Mesodermal cell (in vitro differentiated cells): ENCODE measurements around the gene NUMA1. TPM values are rescaled to one million over a fixed set of nuclear protein-coding genes. Genes with fewer than 3 reads are reported as not detected.

Source experiments
- H3K27ac ChIP-seq: 2 replicates; pipeline ENCODE4 v1.7.0; 2013; ENCODE audit warnings: mild to moderate bottlenecking, low read depth, low read length, moderate library complexity; ENCODE audit not compliant: severe bottlenecking
- H3K36me3 ChIP-seq: 2 replicates; pipeline ENCODE4 v1.7.1; 2013; ENCODE audit warnings: mild to moderate bottlenecking, low read length, moderate library complexity; ENCODE audit not compliant: control insufficient read depth, insufficient read depth
- H3K4me1 ChIP-seq: one replicate; pipeline ENCODE4 v1.7.1; 2013; ENCODE audit warnings: mild to moderate bottlenecking, low read length; ENCODE audit not compliant: insufficient read depth, control insufficient read depth, poor library complexity, severe bottlenecking
- H3K4me3 ChIP-seq: 2 replicates; pipeline ENCODE4 v1.7.0; 2013; ENCODE audit warnings: low read length, control low read depth, mild to moderate bottlenecking; ENCODE audit not compliant: insufficient read depth, poor library complexity, severe bottlenecking; ENCODE audit errors: extremely low read depth
- H3K9me3 ChIP-seq: 2 replicates; pipeline ENCODE4 v1.7.1; 2013; ENCODE audit warnings: mild to moderate bottlenecking, low read length, moderate library complexity; ENCODE audit not compliant: control insufficient read depth
- WGBS, 2 experiments: methylation state at CpG; one replicate each; pipeline ENCODE4 v1.1.5; 2013; ENCODE audit warnings: missing lambda C conversion rate in 2 of 2; ENCODE audit not compliant: insufficient coverage in 2 of 2; 5-methylcytosine and 5-hydroxymethylcytosine counted together
- polyA plus RNA-seq, 2 experiments: library from polyadenylated mRNA; stranded (reverse); fragments of 50-300 nt; gene quantifications; one replicate each; pipeline ENCODE4 v1.2.3, GENCODE V29; 2013

The NUMA1 gene, protein sequence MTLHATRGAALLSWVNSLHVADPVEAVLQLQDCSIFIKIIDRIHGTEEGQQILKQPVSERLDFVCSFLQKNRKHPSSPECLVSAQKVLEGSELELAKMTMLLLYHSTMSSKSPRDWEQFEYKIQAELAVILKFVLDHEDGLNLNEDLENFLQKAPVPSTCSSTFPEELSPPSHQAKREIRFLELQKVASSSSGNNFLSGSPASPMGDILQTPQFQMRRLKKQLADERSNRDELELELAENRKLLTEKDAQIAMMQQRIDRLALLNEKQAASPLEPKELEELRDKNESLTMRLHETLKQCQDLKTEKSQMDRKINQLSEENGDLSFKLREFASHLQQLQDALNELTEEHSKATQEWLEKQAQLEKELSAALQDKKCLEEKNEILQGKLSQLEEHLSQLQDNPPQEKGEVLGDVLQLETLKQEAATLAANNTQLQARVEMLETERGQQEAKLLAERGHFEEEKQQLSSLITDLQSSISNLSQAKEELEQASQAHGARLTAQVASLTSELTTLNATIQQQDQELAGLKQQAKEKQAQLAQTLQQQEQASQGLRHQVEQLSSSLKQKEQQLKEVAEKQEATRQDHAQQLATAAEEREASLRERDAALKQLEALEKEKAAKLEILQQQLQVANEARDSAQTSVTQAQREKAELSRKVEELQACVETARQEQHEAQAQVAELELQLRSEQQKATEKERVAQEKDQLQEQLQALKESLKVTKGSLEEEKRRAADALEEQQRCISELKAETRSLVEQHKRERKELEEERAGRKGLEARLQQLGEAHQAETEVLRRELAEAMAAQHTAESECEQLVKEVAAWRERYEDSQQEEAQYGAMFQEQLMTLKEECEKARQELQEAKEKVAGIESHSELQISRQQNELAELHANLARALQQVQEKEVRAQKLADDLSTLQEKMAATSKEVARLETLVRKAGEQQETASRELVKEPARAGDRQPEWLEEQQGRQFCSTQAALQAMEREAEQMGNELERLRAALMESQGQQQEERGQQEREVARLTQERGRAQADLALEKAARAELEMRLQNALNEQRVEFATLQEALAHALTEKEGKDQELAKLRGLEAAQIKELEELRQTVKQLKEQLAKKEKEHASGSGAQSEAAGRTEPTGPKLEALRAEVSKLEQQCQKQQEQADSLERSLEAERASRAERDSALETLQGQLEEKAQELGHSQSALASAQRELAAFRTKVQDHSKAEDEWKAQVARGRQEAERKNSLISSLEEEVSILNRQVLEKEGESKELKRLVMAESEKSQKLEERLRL (N-terminal part only)
- polyA plus RNA-seq (2013, experiment 1 of 2), result 146 TPM
- 135 TPM for polyA plus RNA-seq (2013, experiment 2 of 2)

DNA sequence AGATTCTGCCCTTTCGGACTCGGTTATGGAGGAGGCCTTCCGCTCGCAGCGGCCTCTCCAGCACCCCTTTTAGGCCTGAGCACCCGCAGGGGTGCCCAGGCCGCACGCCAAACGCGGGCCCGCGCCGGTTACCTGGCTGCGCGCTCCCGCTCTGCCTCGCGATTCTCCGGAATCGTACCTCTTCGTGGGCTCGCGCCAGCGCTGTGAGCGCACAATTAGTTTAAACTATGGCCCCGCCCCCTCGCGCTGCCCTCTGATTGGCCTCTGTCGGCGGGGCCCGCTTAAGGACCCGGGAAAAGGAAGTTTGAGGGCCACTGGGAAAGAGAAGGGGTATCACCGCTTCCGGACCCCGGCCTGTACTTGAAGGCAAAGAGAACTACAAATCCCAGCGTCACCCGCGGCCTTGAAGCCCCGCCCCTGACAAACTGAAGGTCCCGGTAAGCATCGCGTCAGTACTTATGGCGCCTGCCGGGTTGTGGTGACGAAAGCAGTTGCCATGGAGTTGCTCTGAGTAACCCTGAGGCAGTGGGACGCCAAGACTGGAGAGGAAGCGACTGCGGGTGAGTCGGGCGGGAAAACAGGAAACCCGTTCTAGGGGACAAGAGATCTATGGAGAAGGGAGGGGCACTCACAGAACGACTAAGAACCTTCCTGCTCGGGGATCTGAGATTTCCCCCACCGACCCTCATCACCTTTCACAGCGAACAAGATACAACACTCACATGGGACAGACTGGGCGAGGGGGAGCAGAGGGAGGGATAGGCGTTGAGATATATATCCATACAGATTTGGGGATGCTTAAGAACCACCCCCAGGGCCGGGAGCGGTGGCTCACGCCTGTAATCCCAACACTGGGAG is at the start of gene NUMA1, which contains the start of gene LRRC51:
NUMA1 (minus strand) TSS at position 217 of the 858 bp plus-strand sequence. CDS start 44,599 bp downstream, outside the sequence.
LRRC51 (plus strand) TSS at position 525 of the 858 bp plus-strand sequence. CDS start 8,234 bp downstream, outside the sequence.
- Histone ChIP-seq H3K36me3 (no peaks in the 10 kb centered on the region), H3K4me1 (peaks cover 10% of the 10 kb centered on the region), H3K4me3 (peak within 1 kb of the TSS; percentile 79), H3K9me3 (no peaks in the 10 kb centered on the region), H3K27ac (peak within 1 kb of the TSS; percentile 94)
- WGBS, 2 experiments, result 3% methylated on average over 42 to 43 of the region's 60 CpGs

DNA sequence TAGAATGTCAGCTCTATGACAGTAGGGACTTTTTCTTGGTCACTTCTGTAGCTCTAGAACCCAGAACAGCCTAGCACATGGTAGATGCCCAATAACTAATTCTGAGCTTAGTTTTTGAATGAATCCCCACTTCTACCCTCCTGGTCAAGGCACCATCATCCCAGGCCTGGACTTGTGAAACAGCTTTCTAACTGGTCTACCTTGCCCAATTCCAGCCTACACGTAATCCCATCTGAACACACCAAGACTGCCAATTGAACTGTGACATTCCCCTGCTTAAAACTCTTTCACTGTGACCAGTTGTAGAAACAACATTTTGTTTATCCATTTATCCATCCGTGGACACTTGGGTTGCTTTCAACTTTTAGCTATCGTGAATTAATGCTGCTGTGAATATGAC is 49.0 kb upstream of the NUMA1 start:
- Histone ChIP-seq H3K27ac (no peak overlapping the region), H3K4me1 (no peaks in the 10 kb centered on the region), H3K36me3 (no peaks in the 10 kb centered on the region), H3K4me3 (no peak overlapping the region), H3K9me3 (peaks cover 41% of the 10 kb centered on the region)
- 54 to 100% methylated on average over 2 of the region's 3 CpGs for WGBS, 2 experiments

DNA sequence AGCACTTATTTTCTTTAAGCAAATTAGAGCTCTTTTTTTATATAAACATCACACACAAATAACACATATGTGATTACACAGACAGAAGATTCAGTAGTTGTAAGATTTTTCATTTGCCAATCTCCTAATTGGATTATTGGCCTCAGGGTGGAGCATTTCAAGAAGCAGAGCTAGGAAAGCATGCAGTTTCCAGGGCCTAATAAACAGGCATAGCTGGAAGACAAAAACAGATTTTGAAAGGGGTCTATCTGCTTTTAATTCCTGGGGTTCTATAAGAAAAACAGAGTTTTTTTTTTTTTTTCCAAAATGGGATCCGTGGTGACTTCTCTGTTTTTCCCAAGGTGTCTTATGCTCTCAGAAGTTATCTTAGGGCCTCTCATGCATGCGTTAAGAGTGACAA is 47.6 kb upstream of the NUMA1 start:
- no peaks in the 10 kb centered on the region for H3K36me3 ChIP-seq
- no peak overlapping the region for H3K27ac ChIP-seq
- H3K4me1 ChIP-seq, result no peaks in the 10 kb centered on the region
- H3K4me3 ChIP-seq, result no peak overlapping the region
- WGBS, 2 experiments, result 0 to 40% methylated on average over 1 of the region's 2 CpGs
- peaks cover 47% of the 10 kb centered on the region for H3K9me3 ChIP-seq

DNA sequence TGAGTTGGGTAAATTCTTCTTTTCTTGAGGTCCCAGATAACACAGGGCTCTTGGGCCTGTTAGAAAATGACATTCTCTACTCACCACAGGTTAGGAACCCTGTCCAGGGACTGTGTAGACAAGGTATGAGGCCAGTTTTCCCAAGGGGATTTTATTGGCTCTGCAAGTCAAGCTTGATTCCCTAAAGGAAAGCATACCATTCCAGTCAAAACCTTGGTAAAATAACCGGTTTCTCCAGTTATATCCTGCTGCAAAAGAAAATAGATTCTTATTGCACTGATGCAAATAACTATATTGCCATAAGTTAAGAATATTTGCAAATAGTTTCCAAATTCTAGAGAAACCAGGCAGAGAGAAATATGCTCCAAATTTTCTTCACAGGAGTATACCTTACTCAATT is 45.6 kb upstream of the NUMA1 start:
- no CpG with 5 or more reads among the region's 1 CpG for whole genome bisulfite sequencing, 2 experiments
- H3K4me1 ChIP-seq, result no peaks in the 10 kb centered on the region
- H3K36me3 ChIP-seq, result no peaks in the 10 kb centered on the region
- H3K4me3 ChIP-seq, result no peak overlapping the region
- H3K9me3 ChIP-seq, result peaks cover 47% of the 10 kb centered on the region
- H3K27ac ChIP-seq, result no peak overlapping the region

DNA sequence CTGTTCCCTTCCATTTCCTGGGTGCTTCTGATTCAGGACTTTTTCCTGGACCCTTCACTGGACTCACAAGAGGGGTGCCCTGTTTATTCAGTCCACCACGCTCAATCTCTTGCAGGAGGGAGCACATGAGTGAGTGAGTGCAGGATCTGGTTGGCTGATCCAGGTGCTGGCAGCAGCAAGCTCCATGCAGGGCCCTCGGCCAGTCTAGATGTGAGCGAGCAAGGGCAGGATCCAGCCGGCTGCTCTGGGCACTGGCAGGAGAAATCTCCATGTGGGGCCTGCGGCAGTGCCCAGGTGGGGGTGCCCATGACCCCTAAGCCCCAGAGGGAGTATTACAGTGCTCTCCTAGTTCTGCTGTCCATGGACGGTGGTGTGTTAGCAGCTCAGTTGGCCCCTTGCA is 43.7 kb upstream of the NUMA1 start:
- Histone ChIP-seq H3K4me3 (no peak overlapping the region), H3K36me3 (no peaks in the 10 kb centered on the region), H3K9me3 (peaks cover 34% of the 10 kb centered on the region), H3K27ac (no peak overlapping the region), H3K4me1 (no peaks in the 10 kb centered on the region)
- 84 to 89% methylated on average over 6 of the region's 6 CpGs for WGBS, 2 experiments

DNA sequence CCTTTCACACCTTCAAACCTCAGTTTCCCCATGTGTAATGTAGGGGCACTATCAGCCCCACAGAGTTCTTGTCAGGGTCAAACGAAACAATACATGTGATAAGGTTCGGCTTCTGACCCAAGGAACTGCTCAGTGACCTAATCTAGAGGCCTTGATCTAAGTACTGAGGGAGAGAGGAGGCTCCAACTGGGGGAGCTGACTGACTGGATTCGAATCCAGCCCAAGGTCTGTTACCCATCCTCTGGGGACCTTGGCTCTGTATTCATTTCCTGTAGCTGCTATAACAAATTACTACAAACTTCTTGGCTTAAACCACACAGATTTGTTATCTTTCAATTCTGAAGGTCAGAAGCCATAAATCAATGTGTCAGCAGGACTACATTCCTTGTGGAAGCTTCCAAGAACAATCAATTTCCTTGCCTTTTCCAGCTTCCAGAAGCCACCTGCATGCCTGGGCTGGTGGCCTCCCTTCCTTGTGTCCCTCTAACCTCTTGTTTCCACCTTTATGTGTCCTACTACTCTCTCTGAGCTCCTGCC is 42.8 kb upstream of the NUMA1 start:
- Histone ChIP-seq H3K4me3 (no peak overlapping the region), H3K4me1 (no peaks in the 10 kb centered on the region), H3K27ac (no peak overlapping the region), H3K36me3 (no peaks in the 10 kb centered on the region), H3K9me3 (peaks cover 26% of the 10 kb centered on the region)
- 100% methylated on average over 1 of the region's 3 CpGs; no CpG with 5 or more reads in 1 of the 2 experiments for WGBS, 2 experiments

DNA sequence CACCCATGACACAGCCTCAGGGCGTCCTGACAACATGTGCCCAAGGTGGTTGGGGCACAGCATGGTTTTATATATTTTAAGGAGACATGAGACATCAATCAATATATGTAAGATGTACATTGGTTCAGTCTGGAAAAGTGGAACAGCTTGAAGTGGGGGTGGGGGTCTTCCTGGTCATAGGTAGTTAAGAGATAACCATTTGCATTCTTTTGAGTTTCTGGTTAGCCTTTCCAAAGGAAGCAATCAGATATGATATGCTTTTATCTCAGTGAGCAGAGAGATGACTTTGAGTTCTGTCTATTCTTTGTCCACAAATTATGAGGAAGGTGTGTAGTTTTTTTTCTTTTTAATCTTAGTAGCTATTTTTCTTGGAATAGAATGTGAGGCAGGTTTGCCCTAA is 42.3 kb upstream of the NUMA1 start:
- WGBS, 2 experiments, result 71% methylated on average over 1 of the region's 1 CpG; no CpG with 5 or more reads in 1 of the 2 experiments
- Histone ChIP-seq H3K36me3 (no peaks in the 10 kb centered on the region), H3K9me3 (peaks cover 21% of the 10 kb centered on the region)

DNA sequence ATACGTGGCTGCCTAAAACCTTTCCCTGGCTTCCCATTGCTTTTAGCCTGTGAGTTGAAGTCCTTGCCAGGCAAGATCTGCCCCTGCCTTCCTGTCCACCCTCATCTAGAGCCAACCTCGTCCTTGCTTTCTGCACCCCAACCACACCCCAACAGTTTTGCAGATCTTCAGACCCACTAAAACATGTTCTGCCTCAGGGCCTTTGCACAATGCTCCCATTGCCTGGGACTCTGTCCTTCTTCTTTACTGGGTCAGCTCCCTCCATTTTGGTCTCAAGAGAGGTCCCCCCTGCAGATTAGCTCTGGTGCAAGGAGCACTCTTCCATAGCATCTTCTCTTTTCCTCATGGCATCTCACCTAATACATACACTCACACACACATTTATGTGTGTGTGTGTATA is 40.6 kb upstream of the NUMA1 start:
- Histone ChIP-seq H3K4me1 (no peaks in the 10 kb centered on the region), H3K4me3 (no peak overlapping the region), H3K9me3 (peaks cover 10% of the 10 kb centered on the region), H3K36me3 (no peaks in the 10 kb centered on the region), H3K27ac (no peak overlapping the region)
- 80 to 87% methylated on average over 2 of the region's 2 CpGs for WGBS, 2 experiments

More for the DNA sequence above, 42.3 kb upstream of the NUMA1 start:
- no peaks in the 10 kb centered on the region for H3K4me1 ChIP-seq
- H3K4me3 ChIP-seq, result no peak overlapping the region
- no peak overlapping the region for H3K27ac ChIP-seq

DNA sequence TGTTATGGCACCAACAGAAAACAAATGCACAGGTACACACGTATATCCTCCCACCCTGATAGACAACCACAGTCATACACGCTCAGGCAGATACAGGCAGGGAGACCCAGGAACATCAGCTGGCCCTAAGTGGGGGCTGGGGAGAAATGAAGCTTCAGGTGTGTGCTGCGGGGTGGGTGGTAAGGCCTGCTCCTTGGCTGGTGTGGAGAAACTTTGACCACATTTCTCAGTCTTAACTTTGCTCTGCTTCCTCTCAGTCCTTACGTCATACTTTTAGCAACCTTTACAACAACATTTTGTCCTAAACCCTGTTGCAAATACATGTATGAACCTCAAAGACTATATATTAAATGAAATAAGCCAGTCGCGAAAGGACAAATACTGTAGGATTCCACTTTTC is 38.9 kb upstream of the NUMA1 start:
- no peaks in the 10 kb centered on the region for H3K4me1 ChIP-seq
- no peak overlapping the region for H3K27ac ChIP-seq
- H3K36me3 ChIP-seq, result no peaks in the 10 kb centered on the region
- WGBS, 2 experiments, result 90% methylated on average over 2 of the region's 6 CpGs; no CpG with 5 or more reads in 1 of the 2 experiments
- peaks cover 4% of the 10 kb centered on the region for H3K9me3 ChIP-seq
- H3K4me3 ChIP-seq, result no peak overlapping the region
